Gastrocnemius medialis (tissue), 4 donors: ENCODE results near the gene VPS16.

ENCODE experiments used
- CTCF ChIP-seq, 5 experiments: fragments of 450-650 bp in 3 of 5; fragments of 200-600 bp in 2 of 5; sonication (generic) in 2 of 5; IDR thresholded peaks in 4 of 5; conservative IDR thresholded peaks in 1 of 5; 1 replicate in 4 of 5; 2 replicates in 1 of 5; pipeline ENCODE4 v1.5.1; 2016 to 2019; ENCODE audit warnings: antibody characterized with exemption in 5 of 5, mild to moderate bottlenecking in 3 of 5, moderate library complexity in 3 of 5
- POLR2A ChIP-seq, 2 donors: fragments of 450-650 bp; IDR thresholded peaks; one replicate each; pipeline ENCODE4 v1.6.1; 2017; ENCODE audit warnings: antibody characterized with exemption in 2 of 2, mild to moderate bottlenecking in 2 of 2, moderate library complexity in 2 of 2

DNA sequence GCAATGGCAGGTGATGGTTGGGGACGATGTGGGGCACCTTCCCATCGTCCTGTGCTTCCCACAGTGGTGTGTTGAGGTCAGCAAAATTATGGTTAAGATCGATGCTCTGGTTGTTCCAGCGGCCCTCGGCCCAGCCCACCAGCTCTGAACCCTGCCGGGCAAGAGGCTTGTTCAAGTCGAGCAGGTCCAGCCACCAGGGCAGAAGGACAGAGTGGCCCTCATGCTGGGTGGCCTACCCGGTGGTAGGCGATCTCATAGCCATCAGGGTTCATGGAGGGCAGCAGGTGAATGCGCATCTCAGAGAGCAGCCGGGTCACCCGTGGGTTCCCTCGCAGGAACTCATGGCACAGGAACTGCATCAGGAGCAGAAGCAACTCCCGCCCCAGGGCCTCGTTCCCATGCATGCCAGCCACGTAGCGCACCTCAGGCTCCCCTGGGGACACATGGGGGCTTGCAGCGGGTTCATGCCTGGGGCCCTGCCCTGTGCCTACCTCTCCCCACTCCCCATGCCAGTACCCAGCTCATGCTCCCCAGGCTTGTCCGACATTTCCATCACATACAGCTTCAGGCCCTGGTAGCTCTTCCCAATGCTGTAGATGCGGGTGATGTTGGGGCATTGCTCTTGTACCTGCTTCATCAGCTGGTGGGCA is 44.4 kb upstream of the VPS16 start:
- TF ChIP-seq POLR2A (IDR thresholded peaks at IDR 0.05) (no peak), CTCF (IDR thresholded peaks at IDR 0.05 in 4 of 5, conservative IDR thresholded peaks at IDR 0.05 in 1 of 5) (no peak)
